ENCODE results near the gene DGCR6.
A peak's percentile ranks its signal among the peaks of the same experiment; 100 is the strongest.
"Not testable (repeated sequence)": the region's sequence is repeated elsewhere in the genome, so short reads cannot be mapped to it uniquely, and the experiment has no call there.

The DGCR6 gene

GRCh38 chr22:18905540-18906409, at the start of gene DGCR6:
Gene DGCR6, plus strand, starts transcription at chr22:18906320. Its CDS starts 55 bp downstream, at chr22:18906375.
- DNase-seq (ENCODE audit: low read depth in 2 of 2, low spot score in 1 of 2) = no peak

- DNase-seq (ENCODE audit: low read depth in 2 of 2, low spot score in 1 of 2) = not testable (repeated sequence)
Observed at GRCh38 chr22:18859314-18859713, 46.8 kb upstream of the DGCR6 start.

- peak; percentile 30 to 42 for DNase-seq (ENCODE audit: low read depth in 2 of 2, low spot score in 1 of 2)
Observed at GRCh38 chr22:18881260-18881659, 24.9 kb upstream of the DGCR6 start.

- DNase-seq (ENCODE audit: low read depth in 2 of 2, low spot score in 1 of 2) = not testable (repeated sequence)
Observed at GRCh38 chr22:18884465-18884864, 21.7 kb upstream of the DGCR6 start.

- no peak for DNase-seq (ENCODE audit: low read depth in 2 of 2, low spot score in 1 of 2)
Observed at GRCh38 chr22:18888115-18888514, 18.0 kb upstream of the DGCR6 start.

- DNase-seq (ENCODE audit: low read depth in 2 of 2, low spot score in 1 of 2) = not testable (repeated sequence)
Observed at GRCh38 chr22:18890510-18891192, 15.5 kb upstream of the DGCR6 start.

- not testable (repeated sequence) for DNase-seq (ENCODE audit: low read depth in 2 of 2, low spot score in 1 of 2)
Observed at GRCh38 chr22:18893775-18894174, 12.3 kb upstream of the DGCR6 start.

- not testable (repeated sequence) for DNase-seq (ENCODE audit: low read depth in 2 of 2, low spot score in 1 of 2)
Observed at GRCh38 chr22:18896037-18896657, 10.0 kb upstream of the DGCR6 start.

- not testable (repeated sequence) for DNase-seq (ENCODE audit: low read depth in 2 of 2, low spot score in 1 of 2)
Observed at GRCh38 chr22:18906410-18906745, 258 bp downstream of the DGCR6 start.

- no peak for DNase-seq (ENCODE audit: low read depth in 2 of 2, low spot score in 1 of 2)
Observed at GRCh38 chr22:18906896-18907295, 776 bp downstream of the DGCR6 start.

- DNase-seq (ENCODE audit: low read depth in 2 of 2, low spot score in 1 of 2) = no peak
Observed at GRCh38 chr22:18909556-18909955, 3.4 kb downstream of the DGCR6 start.

- DNase-seq (ENCODE audit: low read depth in 2 of 2, low spot score in 1 of 2) = not testable (repeated sequence)
Observed at GRCh38 chr22:18911535-18911934, 5.4 kb downstream of the DGCR6 start.

GRCh38 chr22:18912264-18912946, 6.3 kb downstream of the DGCR6 start:
- DNase-seq (ENCODE audit: low read depth in 2 of 2, low spot score in 1 of 2) = not testable (repeated sequence)

- DNase-seq (ENCODE audit: low read depth in 2 of 2, low spot score in 1 of 2) = not testable (repeated sequence)
Observed at GRCh38 chr22:18914558-18914957, 8.4 kb downstream of the DGCR6 start.

- DNase-seq (ENCODE audit: low read depth in 2 of 2, low spot score in 1 of 2) = not testable (repeated sequence)
Observed at GRCh38 chr22:18915550-18915949, 9.4 kb downstream of the DGCR6 start.

- not testable (repeated sequence) for DNase-seq (ENCODE audit: low read depth in 2 of 2, low spot score in 1 of 2)
Observed at GRCh38 chr22:18917818-18918217, 11.7 kb downstream of the DGCR6 start.

GRCh38 chr22:18920257-18920902, 14.3 kb downstream of the DGCR6 start:
- DNase-seq (ENCODE audit: low read depth in 2 of 2, low spot score in 1 of 2) = not testable (repeated sequence)

GRCh38 chr22:18925368-18926064, 19.4 kb downstream of the DGCR6 start:
- DNase-seq (ENCODE audit: low read depth in 2 of 2, low spot score in 1 of 2) = no peak

GRCh38 chr22:18927020-18927419, 20.9 kb downstream of the DGCR6 start:
- no peak for DNase-seq (ENCODE audit: low read depth in 2 of 2, low spot score in 1 of 2)

- DNase-seq (ENCODE audit: low read depth in 2 of 2, low spot score in 1 of 2) = no peak
Observed at GRCh38 chr22:18927573-18927972, 21.5 kb downstream of the DGCR6 start.
